IMR-90 (cell line): ENCODE results near the gene RUFY2. TPM values are rescaled to one million over a fixed set of nuclear protein-coding genes. Genes with fewer than 3 reads are reported as not detected.

Experiments used
- ATAC-seq: fragments of 200-7000 bp; cut with Tn5 transposase; 2 replicates; pipeline ENCODE4 v1.9.1; 2020; ENCODE audit warnings: low read depth, mild to moderate bottlenecking, moderate library complexity
- BruUV-seq: library from RNA; stranded (reverse); fragments of 400-500 nt; replicated peaks from 2 replicates; lab custom pipeline; 2021; lab: Mats Ljungman, UMichigan
- CTCF ChIA-PET: fragments of 300-600 bp; formaldehyde crosslinking; extraction: SDS; loops from one replicate; lab custom pipeline; 2021; ENCODE audit warnings: antibody characterized with exemption; lab: Yijun Ruan, JAX
- POLR2A ChIA-PET: fragments of 300-600 bp; sonication (Branson Sonifier 250); formaldehyde crosslinking; loops from one replicate; lab custom pipeline; 2022; ENCODE audit warnings: antibody characterized with exemption; ENCODE audit not compliant: unreplicated experiment; lab: Charles Lee
- DNase-seq: peaks from one replicate; pipeline ENCODE4 v3.0.0; 2013
- H2AFZ ChIP-seq: replicated peaks from 2 replicates; pipeline ENCODE3; 2013; ENCODE audit warnings: low read length, mild to moderate bottlenecking; ENCODE audit not compliant: poor library complexity
- H2AK5ac ChIP-seq: 2 replicates; pipeline ENCODE4 v1.6.1; 2013; ENCODE audit warnings: low read depth, low read length, inconsistent platforms
- H2AK9ac ChIP-seq: replicated peaks from 2 replicates; pipeline ENCODE3; 2013; ENCODE audit warnings: mild to moderate bottlenecking, low read depth, low read length, moderate library complexity; ENCODE audit not compliant: poor library complexity
- H2BK120ac ChIP-seq: 2 replicates; pipeline ENCODE4 v1.6.1; 2013; ENCODE audit warnings: low read depth, low read length, inconsistent platforms
- H2BK15ac ChIP-seq: 3 replicates; pipeline ENCODE4 v1.6.1; 2013; ENCODE audit warnings: low read depth, low read length, inconsistent platforms
- H2BK20ac ChIP-seq: 2 replicates; pipeline ENCODE4 v1.6.1; 2013; ENCODE audit warnings: low read depth, mild to moderate bottlenecking, inconsistent platforms, low read length, moderate library complexity
- H2BK5ac ChIP-seq: 2 replicates; pipeline ENCODE4 v1.6.1; 2013; ENCODE audit warnings: mild to moderate bottlenecking, low read depth, low read length, inconsistent platforms; ENCODE audit not compliant: poor library complexity, severe bottlenecking
- H3K14ac ChIP-seq: replicated peaks from 2 replicates; pipeline ENCODE4 v1.6.1; 2013; ENCODE audit warnings: low read depth, low read length, inconsistent platforms
- H3K18ac ChIP-seq: 2 replicates; pipeline ENCODE4 v1.6.1; 2013; ENCODE audit warnings: low read depth, low read length, control low read depth
- H3K23ac ChIP-seq: 2 replicates; pipeline ENCODE4 v1.6.1; 2013; ENCODE audit warnings: low read depth, low read length, inconsistent platforms
- H3K27ac ChIP-seq: 2 replicates; pipeline ENCODE4 v1.5.1; 2013; ENCODE audit warnings: mild to moderate bottlenecking, control low read depth, low read length; ENCODE audit not compliant: insufficient read depth
- H3K27me3 ChIP-seq: 2 replicates; pipeline ENCODE4 v1.6.1; 2013; ENCODE audit warnings: low read length; ENCODE audit not compliant: control insufficient read depth, insufficient read depth
- H3K36me3 ChIP-seq: 2 replicates; pipeline ENCODE4 v1.6.1; 2013; ENCODE audit warnings: low read length, mixed read lengths; ENCODE audit not compliant: control insufficient read depth, insufficient read depth
- H3K4ac ChIP-seq: 2 replicates; pipeline ENCODE4 v1.6.1; 2013; ENCODE audit warnings: low read depth, low read length, inconsistent platforms
- H3K4me1 ChIP-seq: 2 replicates; pipeline ENCODE4 v1.6.1; 2013; ENCODE audit warnings: low read length, mixed read lengths; ENCODE audit not compliant: control insufficient read depth, insufficient read depth
- H3K4me2 ChIP-seq: 2 replicates; pipeline ENCODE4 v1.6.1; 2013; ENCODE audit warnings: low read depth, mild to moderate bottlenecking, control low read depth, low read length, moderate library complexity
- H3K4me3 ChIP-seq: 2 replicates; pipeline ENCODE4 v1.5.1; 2013; ENCODE audit warnings: low read depth, mild to moderate bottlenecking, control low read depth, low read length, moderate library complexity; ENCODE audit not compliant: insufficient read depth
- H3K56ac ChIP-seq: 2 replicates; pipeline ENCODE4 v1.6.1; 2013; ENCODE audit warnings: low read length, inconsistent platforms; ENCODE audit not compliant: insufficient read depth; ENCODE audit errors: extremely low read depth
- H3K79me1 ChIP-seq, 2 experiments: 2 replicates each; pipeline ENCODE4 v1.6.1; 2013; ENCODE audit warnings: low read length in 2 of 2, inconsistent platforms in 1 of 2, low read depth in 1 of 2
- H3K9ac ChIP-seq: 2 replicates; pipeline ENCODE4 v1.6.1; 2013; ENCODE audit warnings: low read depth, low read length, control low read depth
- H3K9me1 ChIP-seq: 2 replicates; pipeline ENCODE4 v1.6.1; 2013; ENCODE audit warnings: low read length, inconsistent platforms; ENCODE audit not compliant: insufficient read depth
- H3K9me3 ChIP-seq: 2 replicates; pipeline ENCODE4 v1.6.1; 2013; ENCODE audit warnings: low read length; ENCODE audit not compliant: control insufficient read depth, insufficient read depth
- H4K20me1 ChIP-seq: 2 replicates; pipeline ENCODE4 v1.6.1; 2013; ENCODE audit warnings: low read length, inconsistent platforms; ENCODE audit not compliant: insufficient read depth
- H4K5ac ChIP-seq: 2 replicates; pipeline ENCODE4 v1.6.1; 2013; ENCODE audit warnings: mild to moderate bottlenecking, low read depth, low read length, control low read depth
- H4K8ac ChIP-seq, 2 experiments: 2 replicates each; pipeline ENCODE4 v1.6.1; 2013; ENCODE audit warnings: low read depth in 2 of 2, low read length in 2 of 2, control low read depth in 1 of 2, inconsistent platforms in 1 of 2
- H4K91ac ChIP-seq: 2 replicates; pipeline ENCODE4 v1.6.1; 2013; ENCODE audit warnings: low read depth, low read length, inconsistent platforms; ENCODE audit not compliant: insufficient read depth
- BHLHE40 ChIP-seq: fragments of 150-350 bp; IDR thresholded peaks from 2 replicates; pipeline ENCODE4 v1.6.1; 2016; ENCODE audit warnings: mild to moderate bottlenecking, low read depth, low read length
- CEBPB ChIP-seq: IDR thresholded peaks from 2 replicates; pipeline ENCODE4 v1.6.1; 2012; ENCODE audit warnings: low read depth, low read length, improper control_type of control experiment
- CHD1 ChIP-seq: IDR thresholded peaks from 2 replicates; pipeline ENCODE4 v1.6.1; 2012; ENCODE audit warnings: low read depth, low read length, improper control_type of control experiment
- CTCF ChIP-seq: conservative IDR thresholded peaks from 2 replicates; pipeline ENCODE4 v1.5.1; 2012; ENCODE audit warnings: mild to moderate bottlenecking, low read depth, low read length, improper control_type of control experiment
- FOS ChIP-seq: fragments of 150-350 bp; IDR thresholded peaks from 2 replicates; pipeline ENCODE4 v1.6.1; 2016; ENCODE audit warnings: low read depth, low read length
- MAZ ChIP-seq: IDR thresholded peaks from 2 replicates; pipeline ENCODE4 v1.6.1; 2012; ENCODE audit warnings: low read depth, mild to moderate bottlenecking, low read length, improper control_type of control experiment, moderate library complexity, borderline replicate concordance
- MXI1 ChIP-seq: IDR thresholded peaks from 2 replicates; pipeline ENCODE4 v1.6.1; 2012; ENCODE audit warnings: low read depth, mild to moderate bottlenecking, low read length, moderate library complexity, borderline replicate concordance
- NFE2L2 ChIP-seq: fragments of 150-350 bp; IDR thresholded peaks from 2 replicates; pipeline ENCODE4 v1.6.1; 2016; ENCODE audit warnings: low read depth, mild to moderate bottlenecking, low read length
- POLR2A ChIP-seq: IDR thresholded peaks from 2 replicates; pipeline ENCODE4 v1.6.1; 2012; ENCODE audit warnings: mild to moderate bottlenecking, low read depth, low read length
- RAD21 ChIP-seq: IDR thresholded peaks from 2 replicates; pipeline ENCODE4 v1.6.1; 2012; ENCODE audit warnings: low read length, improper control_type of control experiment
- RCOR1 ChIP-seq: IDR thresholded peaks from 2 replicates; pipeline ENCODE4 v1.6.1; 2012; ENCODE audit warnings: mild to moderate bottlenecking, low read length, improper control_type of control experiment; ENCODE audit not compliant: insufficient replicate concordance
- USF2 ChIP-seq: fragments of 150-350 bp; IDR thresholded peaks from 2 replicates; pipeline ENCODE4 v1.6.1; 2017; ENCODE audit warnings: mild to moderate bottlenecking, antibody characterized with exemption, low read length, low read depth
- WGBS, 2 experiments: methylation state at CpG; one replicate each; pipeline versions ENCODE4 v1.1.5 to v1.1.7; 2013; ENCODE audit warnings: missing lambda C conversion rate in 2 of 2; ENCODE audit not compliant: insufficient read length in 1 of 2; ENCODE audit errors: extremely low coverage in 2 of 2; 5-methylcytosine and 5-hydroxymethylcytosine counted together
- dilution Hi-C: fragments of 300-500 bp; cut with HindIII; formaldehyde crosslinking; loops from one replicate; pipeline ENCODE4 v1.14.3; 2018; ENCODE audit warnings: low sequenced_read_pairs; ENCODE audit not compliant: unreplicated experiment
- in situ Hi-C: fragments of 300-500 bp; cut with MboI; formaldehyde crosslinking; loops from 3 replicates; pipeline ENCODE4 v1.14.3; 2019; ENCODE audit warnings: low sequenced_read_pairs, inconsistent platforms, mixed read lengths
- intact Hi-C: fragments of 100-400 bp; cut with micrococcal nuclease; formaldehyde crosslinking; loops from 2 replicates; pipeline ENCODE4 v1.10.0; 2022
- polyA plus RNA-seq, 3 experiments: library from polyadenylated mRNA; depleted of rRNA; stranded (reverse); fragments of >200 nt; gene quantifications; 2 replicates each; pipeline ENCODE4 v1.2.3, GENCODE V29; 2012; ENCODE audit warnings: low replicate concordance in 1 of 3
- total RNA-seq: library from RNA; depleted of rRNA; stranded (reverse); fragments of >200 nt; gene quantifications from 2 replicates; pipeline ENCODE4 v1.2.3, GENCODE V29; 2012

The RUFY2 gene
- total and polyA plus RNA-seq, 2 of the 4 experiments (the other 2 are of a cell fraction), result 6.7 to 6.8 TPM

DNA sequence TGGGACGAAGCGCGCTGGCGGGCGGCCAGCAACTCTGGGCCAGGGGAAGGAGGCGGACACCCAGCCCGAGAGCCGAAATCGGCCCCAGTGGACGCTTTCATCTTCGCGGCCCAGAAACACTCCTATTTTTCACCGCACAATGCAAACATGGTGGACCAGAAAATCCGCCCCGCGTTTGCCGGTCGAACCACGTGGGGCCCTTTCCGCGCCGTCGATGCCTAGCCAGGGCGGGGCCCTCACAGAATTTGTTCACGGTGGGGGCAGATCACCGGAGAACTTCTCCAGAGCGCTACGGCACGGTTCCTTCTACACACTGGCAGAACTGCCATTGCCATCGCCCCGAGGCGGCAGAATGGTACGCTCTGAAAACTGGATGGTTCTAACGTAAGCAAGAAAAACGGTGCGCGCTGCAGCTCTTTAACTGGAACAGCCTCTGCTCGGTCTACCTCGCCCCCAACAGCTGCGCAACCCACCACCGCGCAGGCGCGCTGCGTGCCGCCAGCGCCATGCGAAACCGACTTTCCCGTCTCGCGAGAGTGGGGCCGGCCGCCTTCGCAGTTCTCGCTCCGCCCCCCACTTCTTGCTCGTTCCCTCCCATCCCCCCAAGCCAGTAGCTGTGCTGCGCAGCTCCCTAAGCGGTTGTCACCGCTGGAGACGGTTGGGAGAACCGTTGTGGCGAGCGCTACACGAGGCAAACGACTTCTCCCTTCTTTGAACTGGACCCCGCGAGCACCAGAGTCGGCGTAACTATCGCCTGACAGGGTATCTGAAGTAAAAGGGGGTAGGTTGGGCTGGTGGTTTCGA, 75.4 kb downstream of the RUFY2 start, which contains the start of gene HNRNPH3 (continued):
- peak; percentile 5; the same call in 1 of the 2 replicates for TF ChIP-seq BHLHE40
- TF ChIP-seq MAZ, result peak; percentile 84; the same call in 1 of the 2 replicates
- no peak for TF ChIP-seq FOS

DNA sequence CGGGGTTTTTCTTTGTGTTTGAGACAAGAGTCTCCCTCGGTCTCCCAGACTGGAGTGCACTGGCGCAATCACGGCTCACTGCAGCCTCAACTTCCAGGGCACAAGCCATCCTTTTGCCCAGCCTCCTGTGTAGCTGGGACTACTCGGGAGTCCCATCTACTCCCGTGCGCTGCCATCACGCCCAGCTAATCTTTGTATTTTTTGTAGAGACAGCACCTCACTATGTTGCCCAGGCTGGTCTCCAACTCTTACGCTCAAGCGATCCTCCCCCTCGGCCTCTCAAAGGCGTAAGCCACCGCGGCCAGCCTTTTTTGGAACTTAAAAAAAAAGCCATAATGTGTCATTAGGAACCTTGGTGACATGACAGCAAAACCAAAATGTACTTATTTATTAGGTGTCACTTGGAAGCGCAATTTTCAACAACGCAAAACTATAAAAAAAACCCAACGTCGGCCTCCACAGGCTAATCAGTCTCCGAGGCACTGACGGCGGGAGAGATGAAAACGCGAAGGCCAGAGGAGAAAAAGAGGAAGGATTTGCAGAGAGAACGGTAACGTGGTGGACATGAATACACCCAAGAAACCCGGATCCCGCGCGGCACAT, 76.1 kb downstream of the RUFY2 start:
- DNase-seq (peak; percentile 23), ATAC-seq (no peak)
- peak overlapping the region; percentile 100 for H2AK9ac ChIP-seq
- H2AK5ac ChIP-seq, result peak overlapping the region; percentile 72
- H3K4me3 ChIP-seq, result peak overlapping the region; percentile 98
- peak overlapping the region; percentile 81 for H4K5ac ChIP-seq
- peak overlapping the region; percentile 67 for H3K4me2 ChIP-seq
- no peaks in the 10 kb centered on the region for H3K27me3 ChIP-seq
- TF ChIP-seq CHD1 (no peak), NFE2L2 (no peak), MXI1 (no peak), BHLHE40 (no peak), RCOR1 (no peak), RAD21 (no peak), CTCF (no peak), USF2 (no peak), FOS (no peak), POLR2A (no peak), CEBPB (no peak)
- peak overlapping the region; percentile 70 for H3K9ac ChIP-seq
- H3K23ac ChIP-seq, result peak overlapping the region; percentile 91
- H2BK15ac ChIP-seq, result peak overlapping the region; percentile 35; the same call in 1 of the 3 replicates
- peak overlapping the region; percentile 95 for H3K4ac ChIP-seq
- H3K27ac ChIP-seq, result peak overlapping the region; percentile 76
- H4K20me1 ChIP-seq, result peaks cover 34% of the 10 kb centered on the region
- peak overlapping the region; percentile 94 for H3K56ac ChIP-seq
- in situ Hi-C loops, result no loop called here
- H2BK20ac ChIP-seq, result no peak overlapping the region
- no peaks in the 10 kb centered on the region for H3K36me3 ChIP-seq
- H2BK5ac ChIP-seq, result peak overlapping the region; percentile 92
- POLR2A ChIA-PET, result interaction anchor here (0.6 kb wide), 1 partner anchor 102 kb away, joined by 7 read pairs; no protein-coding TSS in a partner anchor
- H3K14ac ChIP-seq, result peak overlapping the region; percentile 97
- H3K79me1 ChIP-seq, result peaks cover 4 to 27% of the 10 kb centered on the region in 2 experiments; a peak in 3 of 4 replicates
- H3K4me1 ChIP-seq, result peaks cover 12% of the 10 kb centered on the region
- peak overlapping the region; percentile 91 for H4K91ac ChIP-seq
- peak overlapping the region; percentile 97 for H2AFZ ChIP-seq
- no TSS peak for BruUV-seq
- H3K18ac ChIP-seq, result peak overlapping the region; percentile 82
- intact Hi-C loops, result loop anchor here (10.0 kb wide), 3 partner anchors 256 to 476 kb away; partner anchors contain the start of genes HERC4 and SIRT1
- peaks cover 4% of the 10 kb centered on the region; the same call in 1 of the 2 replicates for H3K9me1 ChIP-seq
- no peaks in the 10 kb centered on the region for H3K9me3 ChIP-seq
- H2BK120ac ChIP-seq, result peak overlapping the region; percentile 78
- CTCF ChIA-PET, result interaction anchor here (0.7 kb wide), 1 partner anchor 117 kb away, joined by 3 read pairs; no protein-coding TSS in a partner anchor
- WGBS, 2 experiments, result 16% methylated on average over 17 of the region's 29 CpGs; no CpG with 5 or more reads in 1 of the 2 experiments
- dilution Hi-C loops, result no loop called here
- H4K8ac ChIP-seq, result peak overlapping the region; percentile 92 to 98
